M059J (cell line): ENCODE data around the gene CCL8. TPM values are rescaled to one million over a fixed set of nuclear protein-coding genes. Genes with fewer than 3 reads are reported as not detected.
A peak's percentile ranks its signal among the peaks of the same experiment; 100 is the strongest.
"Not testable (repeated sequence)": the region's sequence is repeated elsewhere in the genome, so short reads cannot be mapped to it uniquely, and the experiment has no call there.

Experiments used
- DNase-seq: peaks from one replicate; pipeline ENCODE4 v3.0.0-alpha.2; 2012; ENCODE audit warnings: low read depth
- total RNA-seq: library from RNA; depleted of rRNA; stranded (reverse); fragments of >200 nt; shearing (Covaris generic); gene quantifications from 2 replicates; pipeline ENCODE4 v1.2.3, GENCODE V29; 2014

Gene CCL8
- total RNA-seq, 1 experiment from 2014 or later: 0.17 TPM

DNA sequence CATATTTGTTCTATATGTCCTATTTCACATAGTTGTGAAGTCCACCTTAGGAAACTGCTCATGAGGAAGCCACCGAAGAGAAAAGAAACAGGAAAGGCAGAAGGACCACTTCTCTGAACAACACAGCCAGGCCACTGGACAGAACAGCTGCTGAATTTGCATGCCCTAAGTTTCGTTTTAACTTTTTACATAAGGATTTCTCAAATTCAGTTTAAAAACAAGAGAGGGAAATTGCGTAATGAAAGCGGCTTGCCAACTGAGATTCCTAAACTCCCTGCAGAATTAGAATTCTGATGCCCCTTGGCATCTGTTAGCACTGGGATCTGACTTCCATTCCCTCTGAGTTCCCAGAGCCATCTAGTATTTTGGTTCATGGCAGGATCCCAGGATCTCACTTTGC lies 5.0 kb upstream of the CCL8 start:
- DNase-seq: no peak

DNA sequence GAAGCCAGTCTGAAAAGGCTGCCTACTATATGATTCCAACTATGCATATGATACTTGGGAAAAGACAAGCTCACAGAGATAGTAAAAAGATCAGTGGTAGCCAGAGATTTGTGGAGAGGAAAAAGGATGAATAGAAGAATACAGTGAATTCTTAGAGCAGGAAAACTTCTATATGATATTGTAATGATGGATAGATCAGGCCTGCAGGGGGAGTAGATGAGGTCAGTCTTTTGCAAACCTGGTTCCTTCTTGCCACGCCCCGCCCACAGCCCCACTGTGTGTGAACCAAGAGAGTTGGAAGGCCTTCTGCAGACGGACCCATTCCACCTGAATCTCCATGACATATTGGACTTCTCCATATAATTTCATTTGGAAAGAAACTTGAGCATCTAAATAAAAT lies 761 bp upstream of the CCL8 start:
- no peak for DNase-seq

DNA sequence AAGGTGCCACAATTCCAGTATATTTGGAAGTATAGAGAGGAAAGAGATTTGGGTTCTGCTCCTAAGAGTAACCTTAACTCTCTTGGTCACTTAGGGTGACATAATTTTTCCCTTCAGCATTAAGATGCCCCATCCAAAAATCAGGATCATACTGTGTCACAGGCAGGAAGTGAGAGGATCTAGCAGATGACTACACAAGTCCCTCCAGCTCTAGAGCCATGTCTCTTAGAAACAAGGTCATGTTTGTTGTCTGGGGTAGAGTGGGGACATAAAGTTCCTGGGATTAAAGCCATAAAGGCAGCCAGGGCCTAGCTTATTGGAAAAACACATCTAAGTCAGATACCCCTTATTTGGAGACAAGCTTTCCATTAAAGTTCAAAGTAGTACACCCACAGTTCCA lies 2.7 kb downstream of the CCL8 start:
- no peak for DNase-seq

DNA sequence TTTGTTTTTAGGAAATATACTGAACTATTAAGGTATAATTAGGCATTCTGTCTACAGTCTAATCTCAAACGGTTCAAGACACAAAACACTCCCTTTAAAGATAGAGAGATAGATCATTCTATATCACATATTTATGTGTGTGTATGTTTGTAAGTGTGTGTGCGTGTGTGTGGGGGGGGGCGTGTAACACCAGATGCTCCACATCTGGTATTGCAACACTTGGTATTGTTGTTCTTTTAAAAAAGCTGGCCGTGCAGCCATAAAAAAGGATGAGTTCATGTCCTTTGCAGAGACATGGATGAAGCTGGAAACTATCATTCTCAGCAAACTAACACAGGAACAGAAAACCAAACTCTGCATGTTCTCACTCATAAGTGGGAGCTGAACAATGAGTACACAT lies 8.3 kb downstream of the CCL8 start:
- not testable (repeated sequence) for DNase-seq

DNA sequence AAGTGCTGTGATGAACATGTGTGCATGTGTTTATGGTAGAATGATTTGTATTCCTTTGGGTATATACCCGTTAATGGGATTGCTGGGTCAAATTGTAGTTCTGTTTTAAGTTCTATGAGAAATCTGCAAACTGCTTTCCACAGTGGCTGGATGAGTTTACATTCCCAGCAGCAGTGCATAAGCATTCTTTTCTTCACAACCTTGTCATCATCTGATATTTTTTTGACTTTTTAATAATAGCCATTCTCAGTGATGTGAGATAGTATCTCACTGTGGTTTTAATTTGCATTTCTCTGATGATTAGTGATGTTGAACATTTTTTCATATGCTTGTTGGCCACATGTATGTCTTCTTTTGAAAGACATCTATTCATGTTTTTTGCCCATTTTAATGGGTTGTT lies 18.5 kb downstream of the CCL8 start:
- no peak for DNase-seq

DNA sequence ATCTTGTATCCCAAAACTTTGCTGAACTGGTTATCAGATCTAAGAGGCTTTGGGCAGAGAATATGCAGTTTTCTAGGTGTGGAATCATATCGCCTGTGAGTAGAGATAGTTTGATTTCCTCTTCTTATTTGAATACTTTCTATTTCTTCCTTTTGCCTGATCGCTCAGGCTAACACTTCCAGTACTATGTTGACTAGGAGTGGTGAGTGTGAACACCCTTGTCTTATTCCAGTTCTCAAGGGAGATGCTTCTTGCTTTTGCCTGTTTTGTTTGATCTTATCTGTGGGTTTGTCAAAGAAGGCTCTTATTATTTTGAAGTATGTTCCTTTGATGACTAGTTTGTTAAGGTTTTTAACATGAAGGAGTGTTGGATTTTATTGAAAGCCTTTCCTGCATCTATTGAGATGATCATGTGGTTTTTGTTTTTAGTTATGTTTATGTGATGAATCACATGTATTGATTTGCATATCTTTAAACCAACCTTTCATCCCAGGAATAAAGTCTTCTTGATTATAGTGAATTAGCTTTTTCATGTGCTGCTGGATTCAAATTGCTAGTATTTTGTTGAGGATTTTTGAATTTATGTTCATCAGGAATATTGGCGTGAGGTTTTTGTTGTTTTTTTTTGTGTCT lies 20.0 kb downstream of the CCL8 start:
- no peak for DNase-seq

DNA sequence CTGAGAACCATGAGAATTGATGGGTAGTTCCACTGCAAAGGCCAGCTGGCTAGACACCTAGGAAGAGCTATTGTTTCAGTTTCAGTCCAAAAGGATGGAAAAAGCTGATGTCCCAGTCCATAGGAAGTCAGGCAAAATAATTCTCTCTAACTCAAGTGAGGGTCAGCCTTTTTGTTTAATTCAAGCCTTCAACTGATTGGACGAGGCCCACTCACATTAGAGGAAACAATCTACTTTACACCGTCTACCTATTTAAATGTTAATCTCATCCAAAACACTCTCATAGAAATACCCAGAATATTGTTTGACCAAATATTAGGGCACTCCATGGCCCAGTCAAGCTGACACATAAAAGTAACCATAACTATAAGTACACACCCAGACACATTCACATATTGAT lies 22.7 kb downstream of the CCL8 start:
- no peak for DNase-seq

DNA sequence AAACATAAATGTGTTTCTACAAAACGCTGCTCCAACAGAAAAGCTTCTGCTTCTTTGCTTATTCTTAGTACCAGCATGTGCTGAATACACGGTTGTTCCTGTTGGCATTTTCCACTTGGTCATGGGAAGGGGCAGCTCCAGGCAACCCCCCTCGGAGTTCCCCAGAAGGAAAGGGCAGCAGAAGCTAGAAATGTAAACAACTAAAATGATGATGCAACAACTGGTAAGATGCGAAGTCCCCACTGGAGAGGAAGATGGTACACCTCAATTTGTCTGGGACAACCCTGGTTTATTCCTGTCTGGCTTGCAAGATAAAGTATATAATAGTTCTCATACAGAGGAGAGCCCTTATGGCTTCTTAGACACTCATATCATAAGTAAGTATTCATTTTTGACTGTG lies 27.8 kb downstream of the CCL8 start:
- no peak for DNase-seq

DNA sequence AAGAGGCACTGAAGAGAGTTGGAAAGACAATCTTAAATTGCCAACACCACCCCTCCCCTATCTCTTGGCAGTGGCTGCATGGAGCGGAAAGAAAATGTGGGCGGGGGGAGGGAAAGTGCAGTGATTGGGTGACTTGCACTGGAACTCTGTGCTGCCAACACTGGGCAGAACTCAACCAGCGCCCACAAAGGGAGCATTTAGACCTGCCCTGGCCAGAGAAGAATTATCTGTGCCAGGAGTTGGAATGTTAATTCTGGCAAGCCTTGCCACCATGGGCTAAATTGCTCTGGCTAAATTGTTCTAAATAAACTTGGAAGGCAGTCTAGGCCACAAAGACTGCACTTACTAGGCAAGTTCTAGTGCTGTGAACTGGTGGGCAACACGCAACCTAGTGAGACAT lies 30.5 kb downstream of the CCL8 start:
- no peak for DNase-seq

DNA sequence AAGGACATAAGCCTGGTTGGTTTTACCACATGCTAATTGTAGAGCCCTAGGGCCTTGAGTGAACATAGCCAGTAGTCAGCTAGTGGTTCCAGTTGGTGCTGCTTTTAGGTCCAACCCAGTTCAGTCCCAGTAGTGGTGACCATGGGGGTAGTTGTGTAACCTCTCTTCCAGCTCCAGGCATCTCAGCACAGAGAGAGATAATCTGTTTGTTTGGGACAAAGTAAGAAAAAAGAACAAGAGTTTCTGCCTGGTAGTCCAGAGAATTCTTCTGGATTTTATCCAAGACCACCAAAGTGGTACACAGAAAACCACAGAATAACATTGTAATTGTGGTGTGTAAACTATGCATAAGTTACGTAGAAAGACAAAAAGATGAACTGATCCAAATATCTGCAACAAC lies 31.9 kb downstream of the CCL8 start:
- no peak for DNase-seq

DNA sequence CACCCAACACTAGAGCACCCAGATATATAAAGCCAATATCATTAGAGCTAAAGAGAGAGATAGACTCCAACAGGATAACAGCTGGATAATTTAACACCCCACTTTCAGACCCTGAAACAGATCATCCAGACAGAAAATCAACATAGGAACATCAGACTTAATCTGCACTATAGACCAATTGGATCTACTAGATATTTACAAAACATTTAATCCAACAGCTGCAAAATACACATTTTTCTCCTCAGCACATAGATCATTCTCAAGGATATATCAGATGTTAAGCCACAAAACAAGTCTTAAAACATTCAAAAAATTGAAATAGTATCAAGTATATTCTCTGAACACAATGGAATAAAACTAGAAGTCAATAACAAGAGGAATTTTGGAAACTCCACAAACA lies 33.0 kb downstream of the CCL8 start:
- no peak for DNase-seq

DNA sequence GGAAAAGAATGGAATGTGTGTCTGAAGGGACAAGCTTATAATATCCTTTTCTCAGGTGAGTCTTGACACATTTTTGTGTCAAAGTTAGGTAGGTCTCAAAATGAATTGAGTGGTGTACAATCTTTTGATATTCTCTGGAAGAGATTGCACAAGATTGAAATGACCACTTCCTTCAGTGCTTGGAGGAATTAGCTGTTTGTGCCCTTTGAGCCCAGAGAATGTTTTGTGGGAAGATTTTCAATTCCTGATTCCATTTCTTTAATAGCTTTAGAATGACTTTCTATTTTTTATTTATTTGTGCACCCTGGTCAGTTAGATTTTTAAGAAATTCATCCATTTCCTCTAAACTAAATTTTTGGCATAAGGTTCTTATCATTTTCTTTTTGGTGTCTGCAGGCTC lies 35.4 kb downstream of the CCL8 start:
- DNase-seq: no peak

DNA sequence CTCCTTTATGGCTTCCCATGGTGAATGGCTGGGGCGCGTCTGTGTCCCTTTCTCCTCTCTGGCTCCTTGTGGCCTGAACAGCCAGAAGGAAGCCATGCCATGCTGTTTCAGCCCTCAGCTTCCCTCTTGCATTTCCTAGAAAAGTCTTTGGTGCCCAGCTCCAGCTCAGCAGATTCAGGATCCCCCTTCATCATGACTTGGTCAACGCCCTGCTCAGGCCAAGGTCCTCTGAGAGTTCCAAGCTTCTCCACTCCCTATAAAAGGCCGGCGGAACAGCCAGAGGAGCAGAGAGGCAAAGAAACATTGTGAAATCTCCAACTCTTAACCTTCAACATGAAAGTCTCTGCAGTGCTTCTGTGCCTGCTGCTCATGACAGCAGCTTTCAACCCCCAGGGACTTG lies 37.0 kb downstream of the CCL8 start, which contains the start of gene CCL13:
Gene CCL13 (plus strand): TSS at position 287 of the 400 bp plus-strand sequence. CDS start 47 bp downstream, at position 334.
- DNase-seq: no peak

DNA sequence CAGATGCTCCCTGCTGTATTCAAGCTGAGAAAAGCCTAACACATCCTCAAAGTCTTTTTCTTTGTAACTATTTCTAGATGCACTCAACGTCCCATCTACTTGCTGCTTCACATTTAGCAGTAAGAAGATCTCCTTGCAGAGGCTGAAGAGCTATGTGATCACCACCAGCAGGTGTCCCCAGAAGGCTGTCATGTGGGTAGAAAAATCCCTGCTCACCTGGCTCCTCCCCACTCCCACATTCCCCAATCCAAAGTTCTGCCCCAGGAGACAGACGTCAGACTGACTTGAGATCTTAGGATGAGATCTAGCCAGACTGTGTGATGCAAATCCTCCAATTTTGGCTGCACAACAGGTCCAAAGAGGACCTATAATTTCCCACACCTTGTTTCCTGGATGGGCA lies 38.2 kb downstream of the CCL8 start:
- no peak for DNase-seq

DNA sequence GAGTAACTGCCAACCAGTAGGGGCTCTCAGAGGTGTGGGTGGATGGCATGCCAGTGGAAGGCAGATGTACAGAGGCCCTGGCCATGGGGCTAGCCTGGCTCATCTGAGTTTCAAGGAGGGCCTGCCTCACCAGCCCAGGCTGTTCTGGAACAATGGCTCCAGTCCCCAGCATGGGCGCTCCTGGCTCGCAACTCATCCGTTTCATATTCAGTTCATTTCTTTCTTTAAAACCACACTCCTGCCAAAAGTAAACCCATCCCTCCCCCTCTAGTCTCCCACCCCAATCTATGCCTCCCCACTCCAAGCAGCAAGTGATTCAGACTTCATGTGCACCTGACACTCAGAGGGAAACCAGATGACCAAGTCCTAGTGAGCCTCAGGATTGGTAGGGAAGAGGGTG lies 39.4 kb downstream of the CCL8 start:
- DNase-seq: no peak

DNA sequence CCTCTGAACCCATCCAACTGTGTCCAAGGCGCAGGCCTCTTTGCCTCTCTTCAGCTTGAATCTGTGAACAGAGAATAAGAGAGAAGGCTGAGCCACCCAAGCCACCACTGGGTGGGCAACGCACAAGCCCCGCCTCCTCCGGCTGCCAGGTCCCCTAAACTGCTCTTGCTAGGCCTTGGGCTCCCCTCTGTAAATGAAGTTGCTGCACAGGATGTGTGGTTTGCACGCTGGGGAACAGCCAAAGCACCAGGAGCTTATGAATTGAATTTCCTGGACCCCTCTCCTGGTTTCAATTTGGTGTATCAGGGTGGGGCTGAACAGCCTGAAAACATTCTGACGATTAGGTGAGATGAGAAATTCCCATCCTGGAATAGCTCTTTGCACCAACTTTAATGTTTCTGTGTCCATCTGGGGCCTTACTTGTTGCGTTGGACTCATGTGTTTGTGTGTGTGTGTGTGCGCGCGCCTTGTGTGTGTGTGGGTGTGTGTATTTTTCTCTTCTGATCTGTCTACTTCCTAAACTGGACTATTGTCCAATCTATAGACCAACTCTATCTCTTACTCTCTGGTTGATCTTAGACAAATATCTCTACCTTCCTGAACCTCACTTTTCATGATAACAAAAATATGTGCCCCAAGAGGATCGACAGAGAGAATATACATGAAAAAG lies 41.5 kb downstream of the CCL8 start:
- no peak for DNase-seq

DNA sequence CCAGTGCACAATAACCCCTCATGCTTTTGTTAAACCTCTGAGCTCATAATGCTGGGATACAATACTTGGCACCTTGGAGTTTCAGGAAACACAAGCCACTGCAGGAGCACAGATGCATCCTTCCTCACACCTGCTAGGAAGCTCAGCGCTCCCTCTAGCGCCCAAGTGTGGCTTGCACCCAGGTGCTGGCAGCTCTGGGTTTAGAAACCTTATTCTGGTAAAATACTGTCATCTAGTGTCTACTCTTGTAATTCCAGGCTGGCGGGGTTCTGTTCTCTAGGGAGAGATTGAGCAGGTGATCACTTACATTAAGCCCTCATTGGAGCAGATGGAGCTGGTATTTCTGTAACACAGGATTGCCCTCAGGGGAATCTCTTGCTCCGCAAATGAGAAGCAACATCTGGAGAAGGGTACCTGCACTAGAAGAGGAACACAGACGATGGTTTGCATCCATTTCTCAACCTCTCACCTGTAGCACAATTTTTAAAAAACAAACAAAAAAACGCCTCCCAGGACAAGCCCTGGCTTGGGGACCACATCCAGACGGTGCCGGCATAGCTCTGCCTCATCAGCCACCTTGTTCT lies 42.3 kb downstream of the CCL8 start:
- peak; percentile 79 for DNase-seq

DNA sequence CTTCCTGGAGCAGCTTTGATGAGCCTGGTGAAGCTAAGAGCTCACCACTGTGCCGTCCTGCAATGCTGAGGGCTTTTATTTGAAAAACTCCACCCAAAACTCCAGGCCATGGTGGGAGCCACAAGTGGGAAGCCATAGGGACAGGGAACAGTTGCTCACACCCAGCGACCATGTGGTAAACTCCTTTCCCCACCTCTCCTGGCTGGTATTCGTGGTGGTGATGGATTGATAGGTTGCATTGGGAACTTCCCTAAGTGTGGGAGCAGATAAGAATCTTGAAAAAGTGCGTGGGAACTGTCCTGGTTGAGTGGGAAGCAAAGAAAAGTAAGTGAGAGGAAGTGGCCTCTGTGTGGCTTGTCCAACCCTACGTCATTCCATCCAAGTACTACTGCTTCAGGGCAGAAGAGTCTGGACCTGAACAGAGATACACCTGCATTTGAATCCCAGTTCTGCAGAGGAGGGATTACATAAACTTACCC lies 44.0 kb downstream of the CCL8 start, which contains the start of gene CCL1:
Gene CCL1 (minus strand): TSS at position 51 of the 479 bp plus-strand sequence. CDS start 72 bp downstream, outside the sequence.
- no peak for DNase-seq

DNA sequence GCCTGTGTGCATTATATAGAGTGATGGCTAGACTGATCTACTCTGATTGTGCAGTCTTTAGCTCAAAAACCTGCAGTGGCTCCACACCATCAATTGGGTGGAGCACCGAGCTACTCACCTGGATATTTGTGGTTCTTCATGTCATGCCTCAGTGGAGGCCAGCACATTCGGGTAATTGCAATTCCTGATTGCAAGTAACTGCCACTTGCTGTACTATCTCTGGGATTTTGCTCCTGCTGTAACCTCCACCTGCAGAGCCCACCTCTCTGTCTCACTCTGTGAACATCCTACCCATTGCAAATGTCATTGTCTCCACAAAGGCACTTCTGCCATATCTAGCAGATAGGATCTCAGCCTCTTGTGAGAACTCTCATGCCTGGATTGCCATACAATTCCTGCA lies 45.5 kb downstream of the CCL8 start:
- no peak for DNase-seq

DNA sequence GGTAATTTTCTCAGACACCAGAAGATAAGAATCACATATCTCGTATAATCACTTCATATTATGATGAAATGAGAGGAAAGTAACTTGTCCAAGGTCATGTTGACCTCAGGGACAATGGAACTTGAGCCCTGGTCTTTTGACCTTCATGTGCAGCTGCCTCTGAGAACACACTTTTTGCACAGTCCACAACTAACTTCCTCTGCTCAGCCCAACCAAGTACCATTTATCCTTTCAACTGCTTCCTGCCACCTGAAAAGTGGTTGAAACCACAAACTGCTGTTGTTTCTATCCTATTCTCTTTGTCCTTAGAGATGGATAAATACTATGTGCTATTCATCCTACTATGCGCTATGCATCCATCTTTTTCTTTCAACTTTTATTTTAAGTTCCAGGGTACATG lies 46.1 kb downstream of the CCL8 start:
- DNase-seq: no peak

DNA sequence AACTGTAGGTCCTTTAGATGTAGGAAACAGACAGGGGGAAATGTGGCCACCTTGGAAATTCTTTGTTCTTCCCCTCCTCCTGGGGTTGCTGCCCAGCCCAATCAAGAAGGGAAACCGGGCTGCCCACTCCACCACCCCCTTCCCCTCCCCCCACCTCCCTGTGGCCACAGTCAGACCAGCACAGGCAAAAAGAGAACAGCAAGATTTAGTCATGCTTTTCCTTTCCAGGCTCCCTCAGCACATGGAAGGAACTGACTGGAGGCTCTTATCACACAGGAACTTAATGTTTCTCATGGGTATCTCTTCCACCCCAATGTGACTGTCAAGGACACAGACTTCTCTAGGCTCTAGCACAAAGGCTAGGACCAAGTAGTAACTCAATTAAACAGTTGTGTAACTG lies 46.8 kb downstream of the CCL8 start:
- DNase-seq: no peak

DNA sequence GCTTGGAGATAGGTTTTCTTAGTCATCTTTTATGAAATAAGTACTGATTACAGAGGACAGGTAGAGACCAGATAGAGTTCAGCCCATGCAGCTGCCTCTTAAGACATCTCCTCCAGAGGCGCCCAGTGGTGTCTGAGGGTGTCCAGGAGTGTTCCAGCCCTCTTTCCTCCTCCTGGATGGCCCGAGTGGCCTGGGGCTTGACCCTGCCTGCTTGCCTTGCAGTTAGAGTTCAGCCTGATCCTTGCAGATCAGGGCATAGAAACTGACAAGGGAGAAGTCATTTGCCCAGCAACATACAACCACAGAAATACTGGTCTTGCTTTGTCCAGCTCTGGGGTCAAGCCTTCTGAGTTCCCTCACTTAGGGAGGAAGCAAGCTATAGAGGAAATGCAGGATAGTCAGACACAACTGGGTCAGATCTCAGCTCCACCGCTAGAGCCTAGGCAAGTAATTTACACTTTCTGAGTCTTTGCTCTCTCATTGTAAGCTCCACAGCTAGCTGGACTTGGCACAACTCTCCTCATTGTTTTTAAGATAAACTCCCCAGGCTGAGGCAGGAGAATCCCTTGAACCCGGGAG lies 47.4 kb downstream of the CCL8 start:
- DNase-seq: no peak
